Measurements from ENCODE around the gene DHRS2.
"Not testable (repeated sequence)": the region's sequence is repeated elsewhere in the genome, so short reads cannot be mapped to it uniquely, and the experiment has no call there.

DHRS2 gene

GRCh38 chr14:23650506-23650905 lies 14.3 kb downstream of the DHRS2 start:
- no peak for DNase-seq

- no peak for DNase-seq
Observed at GRCh38 chr14:23653051-23653450, 16.9 kb downstream of the DHRS2 start.

GRCh38 chr14:23654231-23654630 lies 18.1 kb downstream of the DHRS2 start:
- DNase-seq: no peak

- DNase-seq: no peak
Observed at GRCh38 chr14:23657959-23658470, 21.9 kb downstream of the DHRS2 start.

- no peak for DNase-seq
Observed at GRCh38 chr14:23660290-23661226, 24.4 kb downstream of the DHRS2 start.

GRCh38 chr14:23661542-23661941 lies 25.4 kb downstream of the DHRS2 start:
- no peak for DNase-seq

GRCh38 chr14:23663127-23663526 lies 27.0 kb downstream of the DHRS2 start:
- DNase-seq: no peak

GRCh38 chr14:23663711-23664110 lies 27.5 kb downstream of the DHRS2 start:
- no peak for DNase-seq

GRCh38 chr14:23664207-23664885 lies 28.2 kb downstream of the DHRS2 start:
- DNase-seq: no peak

- DNase-seq: no peak
Observed at GRCh38 chr14:23665302-23666016, 29.3 kb downstream of the DHRS2 start.

- no peak for DNase-seq
Observed at GRCh38 chr14:23667134-23667533, 31.0 kb downstream of the DHRS2 start.

- DNase-seq: no peak
Observed at GRCh38 chr14:23669441-23669840, 33.3 kb downstream of the DHRS2 start.

- no peak for DNase-seq
Observed at GRCh38 chr14:23670481-23670880, 34.3 kb downstream of the DHRS2 start.

GRCh38 chr14:23672200-23672599 lies 36.0 kb downstream of the DHRS2 start:
- DNase-seq: no peak

GRCh38 chr14:23675337-23675736 lies 39.2 kb downstream of the DHRS2 start:
- no peak for DNase-seq

- DNase-seq: no peak
Observed at GRCh38 chr14:23675906-23676305, 39.7 kb downstream of the DHRS2 start.

GRCh38 chr14:23681337-23681736 lies 45.2 kb downstream of the DHRS2 start:
- DNase-seq: no peak

- DNase-seq: not testable (repeated sequence)
Observed at GRCh38 chr14:23689709-23690514, 53.7 kb downstream of the DHRS2 start.

GRCh38 chr14:23692416-23692815 lies 56.3 kb downstream of the DHRS2 start:
- DNase-seq: no peak

- no peak for DNase-seq
Observed at GRCh38 chr14:23693252-23693775, 57.1 kb downstream of the DHRS2 start.

GRCh38 chr14:23694085-23694948 lies 58.2 kb downstream of the DHRS2 start:
- peak; percentile 95 for DNase-seq
